IPS DF 19.7 (cell line): ENCODE data around the gene BMPER.

ENCODE experiments used
- DNase-seq: peaks from one replicate; pipeline ENCODE4 v3.0.0-alpha.2; 2013; ENCODE audit warnings: low read depth, low spot score

BMPER gene

GRCh38 chr7:34177476-34177875, 272.1 kb downstream of the BMPER start:
- no peak for DNase-seq

- DNase-seq: no peak
These were observed 276.1 kb downstream of the BMPER start for GRCh38 chr7:34181271-34181958.

GRCh38 chr7:34184466-34184865, 279.1 kb downstream of the BMPER start:
- DNase-seq: no peak

DNA sequence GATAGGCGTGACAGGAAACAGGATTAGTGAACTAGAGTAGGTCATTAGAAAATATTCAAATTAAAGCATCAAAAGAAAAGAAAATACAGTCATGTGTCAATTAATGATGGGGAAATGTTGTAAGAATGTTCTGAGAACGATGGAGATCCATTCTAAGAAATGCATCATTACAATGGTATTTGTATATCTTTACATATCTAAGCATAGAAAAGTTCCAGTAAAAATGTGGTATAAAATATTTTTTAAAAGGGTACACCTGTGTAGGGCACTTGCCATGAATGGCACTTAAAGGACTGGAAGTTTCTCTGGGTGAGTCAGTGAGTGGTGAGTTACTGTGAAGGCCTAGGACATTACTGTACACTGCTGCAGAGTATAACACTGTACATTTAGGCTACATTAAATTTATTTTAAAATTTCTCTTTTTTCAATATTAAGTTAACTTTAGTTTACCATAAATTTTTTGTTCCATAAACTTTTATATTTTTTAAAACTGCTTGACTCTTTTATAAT, 282.5 kb downstream of the BMPER start:
- no peak for DNase-seq

DNA sequence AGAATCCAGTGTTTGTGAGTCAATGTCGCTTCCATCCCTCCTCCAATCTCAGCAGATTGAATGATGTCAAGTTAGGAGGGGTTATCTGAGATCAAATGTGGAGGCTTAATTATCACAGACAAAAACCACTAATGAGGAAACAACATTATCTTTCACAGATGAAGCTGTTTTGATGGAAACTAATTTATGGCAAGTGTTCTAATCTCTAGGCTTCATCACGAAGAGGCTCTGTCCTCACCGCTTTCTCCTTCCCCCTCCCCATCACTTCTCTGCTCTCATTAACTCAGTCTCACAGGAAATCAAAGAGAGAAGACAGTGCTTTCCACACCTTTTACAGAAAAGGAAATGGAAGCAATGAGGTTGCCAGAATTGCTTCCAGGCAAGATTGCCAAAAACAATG, 283.7 kb downstream of the BMPER start:
- no peak for DNase-seq

DNA sequence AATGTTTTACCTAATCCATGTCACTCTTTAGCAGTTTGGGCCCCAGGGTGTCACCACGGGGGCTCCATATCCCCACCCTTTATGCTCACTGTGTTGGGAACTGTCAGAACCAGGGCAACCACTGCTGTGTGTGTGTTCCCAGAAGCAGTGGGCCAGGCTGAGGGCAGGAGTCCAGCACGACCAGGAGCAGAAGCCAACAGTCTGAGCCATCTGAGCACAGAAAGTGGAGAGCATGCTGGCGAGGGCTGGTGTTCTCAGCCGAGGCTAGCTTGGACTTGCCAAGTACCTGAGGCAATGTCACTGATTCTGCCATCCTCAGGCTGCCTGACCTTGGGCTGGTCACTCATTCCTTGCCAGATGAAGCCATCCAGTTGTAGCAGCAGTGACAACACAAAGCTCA, 285.0 kb downstream of the BMPER start:
- DNase-seq: no peak

DNA sequence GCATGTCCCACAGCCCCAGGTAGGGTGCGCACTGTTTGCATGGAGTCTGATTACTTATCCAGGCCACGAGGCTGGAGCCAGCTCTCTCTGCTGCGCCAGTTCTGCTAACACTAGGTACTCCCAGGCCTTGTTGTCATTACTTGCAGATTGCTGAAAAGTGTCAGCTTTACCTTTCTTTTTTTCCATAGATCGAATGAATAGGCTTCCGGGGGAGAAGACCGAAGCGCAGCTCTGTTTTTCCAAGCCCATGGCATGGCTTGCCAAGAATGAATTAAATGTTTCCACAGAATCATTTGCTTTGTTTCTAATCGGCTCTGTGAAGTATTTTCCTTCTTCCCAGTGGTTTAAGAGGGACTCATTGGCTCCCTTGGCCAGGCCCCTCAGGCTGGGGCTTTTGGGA, 285.8 kb downstream of the BMPER start:
- DNase-seq: no peak

GRCh38 chr7:34191771-34192479, 286.6 kb downstream of the BMPER start:
- DNase-seq: no peak

DNA sequence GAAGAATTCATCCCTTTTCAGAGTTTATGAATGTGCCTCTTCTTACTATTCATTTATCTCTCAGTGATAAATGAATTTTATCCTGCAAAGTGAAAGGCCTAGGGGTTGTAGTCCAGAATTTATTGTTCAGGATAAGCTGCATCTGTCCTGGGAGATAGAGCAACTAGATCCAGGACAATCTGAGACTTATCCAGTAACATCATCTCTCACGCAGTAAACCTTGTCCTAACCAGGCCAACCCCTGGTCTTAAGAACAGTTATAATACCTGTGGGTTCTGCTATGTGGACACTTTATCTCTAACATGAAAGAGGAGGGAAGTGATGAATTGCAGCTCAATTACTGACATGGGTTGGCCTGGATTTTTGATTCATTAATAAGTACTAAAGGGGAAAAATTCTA, 287.6 kb downstream of the BMPER start:
- DNase-seq: no peak

DNA sequence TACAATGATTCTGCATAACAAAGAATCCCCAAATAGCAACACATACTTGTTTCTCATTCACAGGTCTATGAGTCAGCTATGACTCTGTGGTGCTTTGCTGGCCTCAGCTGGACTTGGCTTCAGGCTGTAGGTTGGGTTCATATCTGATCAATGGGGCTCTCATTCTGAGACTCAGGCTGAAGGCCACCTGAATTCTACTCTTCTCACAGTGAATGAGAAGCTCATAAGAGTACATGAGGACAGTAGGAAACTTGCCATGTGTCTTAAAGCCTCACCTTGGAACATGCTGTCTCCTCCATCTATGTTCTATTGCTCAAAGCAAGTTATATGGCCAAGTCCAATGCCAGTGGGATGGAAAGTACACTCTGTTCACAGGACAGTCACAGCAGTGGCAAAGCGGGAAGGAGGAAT, 292.9 kb downstream of the BMPER start:
- no peak for DNase-seq
